Duodenal mucosa (tissue), 2 donors: ENCODE data around the gene NTRK2.
"Not testable (repeated sequence)": the region's sequence is repeated elsewhere in the genome, so short reads cannot be mapped to it uniquely, and the experiment has no call there.

Experiments
- H3K27ac ChIP-seq: one replicate; pipeline ENCODE4 v1.7.0; 2013; ENCODE audit warnings: low read depth, low read length
- H3K27me3 ChIP-seq, 2 donors: one replicate each; pipeline ENCODE4 v1.7.0; 2013; ENCODE audit warnings: low read length in 2 of 2, control low read depth in 1 of 2; ENCODE audit not compliant: insufficient read depth in 2 of 2, control insufficient read depth in 1 of 2
- H3K36me3 ChIP-seq, 2 donors: one replicate each; pipeline ENCODE4 v1.7.0; 2013; ENCODE audit warnings: low read length in 2 of 2, control low read depth in 1 of 2; ENCODE audit not compliant: insufficient read depth in 2 of 2, control insufficient read depth in 1 of 2
- H3K4me1 ChIP-seq, 2 donors: one replicate each; pipeline ENCODE4 v1.7.0; 2013; ENCODE audit warnings: low read length in 2 of 2, control low read depth in 1 of 2; ENCODE audit not compliant: insufficient read depth in 2 of 2, control insufficient read depth in 1 of 2
- H3K4me3 ChIP-seq, 2 donors: one replicate each; pipeline ENCODE4 v1.7.0; 2013; ENCODE audit warnings: low read length in 2 of 2, low read depth in 1 of 2
- H3K9ac ChIP-seq, 2 donors: one replicate each; pipeline ENCODE4 v1.7.0; 2013; ENCODE audit warnings: low read length in 2 of 2, low read depth in 1 of 2
- H3K9me3 ChIP-seq, 2 donors: one replicate each; pipeline ENCODE4 v1.7.0; 2013; ENCODE audit warnings: low read length in 2 of 2, control low read depth in 1 of 2; ENCODE audit not compliant: control insufficient read depth in 1 of 2

Gene NTRK2

GRCh38 chr9:85054017-85054416, 384.5 kb downstream of the NTRK2 start:
- Histone ChIP-seq H3K4me3 (no peak overlapping the region), H3K27me3 (peaks cover 0 to 4% of the 10 kb centered on the region in 2 donors), H3K36me3 (no peaks in the 10 kb centered on the region), H3K9me3 (no peaks in the 10 kb centered on the region), H3K4me1 (no peaks in the 10 kb centered on the region), H3K27ac (no peak overlapping the region), H3K9ac (no peak overlapping the region)

GRCh38 chr9:85055506-85056202, 386.1 kb downstream of the NTRK2 start:
- Histone ChIP-seq H3K36me3 (no peaks in the 10 kb centered on the region), H3K4me3 (no peak overlapping the region)

GRCh38 chr9:85056203-85056572, 386.7 kb downstream of the NTRK2 start:
- H3K4me1 ChIP-seq, result no peaks in the 10 kb centered on the region
- H3K27me3 ChIP-seq, result peaks cover 0 to 4% of the 10 kb centered on the region in 2 donors
- H3K9ac ChIP-seq, result no peak overlapping the region
- no peaks in the 10 kb centered on the region for H3K36me3 ChIP-seq
- no peaks in the 10 kb centered on the region for H3K9me3 ChIP-seq
- H3K4me3 ChIP-seq, result no peak overlapping the region
- H3K27ac ChIP-seq, result no peak overlapping the region

More at GRCh38 chr9:85055506-85056202, 386.1 kb downstream of the NTRK2 start:
- Histone ChIP-seq H3K4me1 (no peaks in the 10 kb centered on the region), H3K27me3 (peaks cover 0 to 4% of the 10 kb centered on the region in 2 donors), H3K27ac (no peak overlapping the region), H3K9me3 (no peaks in the 10 kb centered on the region), H3K9ac (no peak overlapping the region)

GRCh38 chr9:85061969-85062368, 392.4 kb downstream of the NTRK2 start:
- Histone ChIP-seq H3K9ac (no peak overlapping the region), H3K4me3 (no peak overlapping the region), H3K9me3 (no peaks in the 10 kb centered on the region), H3K4me1 (no peaks in the 10 kb centered on the region), H3K27me3 (no peaks in the 10 kb centered on the region), H3K27ac (no peak overlapping the region), H3K36me3 (no peaks in the 10 kb centered on the region)

- Histone ChIP-seq H3K9ac (no peak overlapping the region), H3K36me3 (no peaks in the 10 kb centered on the region), H3K4me1 (no peaks in the 10 kb centered on the region), H3K27me3 (no peaks in the 10 kb centered on the region), H3K9me3 (no peaks in the 10 kb centered on the region), H3K27ac (no peak overlapping the region), H3K4me3 (no peak overlapping the region)
Observed at GRCh38 chr9:85062385-85063022, 393.0 kb downstream of the NTRK2 start.

- Histone ChIP-seq H3K4me3 (no peak overlapping the region), H3K9me3 (no peaks in the 10 kb centered on the region), H3K27ac (no peak overlapping the region), H3K9ac (no peak overlapping the region), H3K36me3 (no peaks in the 10 kb centered on the region), H3K4me1 (no peaks in the 10 kb centered on the region), H3K27me3 (no peaks in the 10 kb centered on the region)
Observed at GRCh38 chr9:85064811-85065371, 395.4 kb downstream of the NTRK2 start.

GRCh38 chr9:85067792-85068191, 398.3 kb downstream of the NTRK2 start:
- no peak overlapping the region for H3K9ac ChIP-seq
- no peaks in the 10 kb centered on the region for H3K4me1 ChIP-seq
- H3K36me3 ChIP-seq, result no peaks in the 10 kb centered on the region
- no peak overlapping the region for H3K27ac ChIP-seq
- no peak overlapping the region for H3K4me3 ChIP-seq
- no peaks in the 10 kb centered on the region for H3K27me3 ChIP-seq
- no peaks in the 10 kb centered on the region for H3K9me3 ChIP-seq

GRCh38 chr9:85069421-85069820, 399.9 kb downstream of the NTRK2 start:
- H3K27me3 ChIP-seq, H3K4me3 ChIP-seq, H3K9me3 ChIP-seq, H3K4me1 ChIP-seq, H3K9ac ChIP-seq, H3K36me3 ChIP-seq, H3K27ac ChIP-seq: not testable (repeated sequence)
